ENCODE measurements around the gene APOA5.

The APOA5 gene

DNA sequence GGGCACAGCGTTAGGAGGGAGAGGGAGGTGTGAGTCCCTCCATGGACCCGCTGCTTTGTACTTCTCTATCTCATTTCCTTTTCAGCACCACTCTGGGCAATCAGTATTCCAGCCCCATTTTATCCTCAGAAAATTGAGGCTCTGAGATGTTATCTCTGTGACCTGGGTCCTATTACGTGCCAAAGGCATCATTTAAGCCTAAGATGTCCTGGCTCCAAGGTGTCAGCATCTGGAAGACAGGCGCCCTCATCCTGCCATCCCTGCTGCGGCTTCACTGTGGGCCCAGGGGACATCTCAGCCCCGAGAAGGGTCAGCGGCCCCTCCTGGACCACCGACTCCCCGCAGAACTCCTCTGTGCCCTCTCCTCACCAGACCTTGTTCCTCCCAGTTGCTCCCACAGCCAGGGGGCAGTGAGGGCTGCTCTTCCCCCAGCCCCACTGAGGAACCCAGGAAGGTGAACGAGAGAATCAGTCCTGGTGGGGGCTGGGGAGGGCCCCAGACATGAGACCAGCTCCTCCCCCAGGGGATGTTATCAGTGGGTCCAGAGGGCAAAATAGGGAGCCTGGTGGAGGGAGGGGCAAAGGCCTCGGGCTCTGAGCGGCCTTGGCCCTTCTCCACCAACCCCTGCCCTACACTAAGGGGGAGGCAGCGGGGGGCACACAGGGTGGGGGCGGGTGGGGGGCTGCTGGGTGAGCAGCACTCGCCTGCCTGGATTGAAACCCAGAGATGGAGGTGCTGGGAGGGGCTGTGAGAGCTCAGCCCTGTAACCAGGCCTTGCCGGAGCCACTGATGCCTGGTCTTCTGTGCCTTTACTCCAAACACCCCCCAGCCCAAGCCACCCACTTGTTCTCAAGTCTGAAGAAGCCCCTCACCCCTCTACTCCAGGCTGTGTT, 37.2 kb upstream of the APOA5 start:
- in situ Hi-C loops (cut with MboI; ENCODE audit: low sequenced_read_pairs): no loop called here

DNA sequence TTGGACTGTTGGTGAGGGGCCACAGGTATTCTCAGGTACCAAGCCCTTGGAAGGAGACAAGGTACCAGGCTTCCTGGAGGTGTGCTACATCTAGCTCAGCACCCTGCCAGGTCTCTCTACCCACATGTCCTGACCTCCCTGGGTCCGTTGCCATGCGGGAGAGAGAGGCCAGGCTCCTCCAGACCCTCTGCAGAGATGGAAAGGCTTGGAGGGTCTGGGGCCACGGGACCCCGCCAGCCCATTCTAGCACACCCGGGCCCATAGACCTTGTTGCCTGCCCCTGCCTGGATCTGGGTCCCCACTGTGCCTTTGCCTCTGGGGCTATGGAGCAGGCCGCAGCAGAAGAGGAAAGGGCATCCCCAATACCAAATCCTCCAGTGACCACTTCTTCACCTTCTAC, 35.8 kb upstream of the APOA5 start:
- in situ Hi-C loops (cut with MboI; ENCODE audit: low sequenced_read_pairs): no loop called here

DNA sequence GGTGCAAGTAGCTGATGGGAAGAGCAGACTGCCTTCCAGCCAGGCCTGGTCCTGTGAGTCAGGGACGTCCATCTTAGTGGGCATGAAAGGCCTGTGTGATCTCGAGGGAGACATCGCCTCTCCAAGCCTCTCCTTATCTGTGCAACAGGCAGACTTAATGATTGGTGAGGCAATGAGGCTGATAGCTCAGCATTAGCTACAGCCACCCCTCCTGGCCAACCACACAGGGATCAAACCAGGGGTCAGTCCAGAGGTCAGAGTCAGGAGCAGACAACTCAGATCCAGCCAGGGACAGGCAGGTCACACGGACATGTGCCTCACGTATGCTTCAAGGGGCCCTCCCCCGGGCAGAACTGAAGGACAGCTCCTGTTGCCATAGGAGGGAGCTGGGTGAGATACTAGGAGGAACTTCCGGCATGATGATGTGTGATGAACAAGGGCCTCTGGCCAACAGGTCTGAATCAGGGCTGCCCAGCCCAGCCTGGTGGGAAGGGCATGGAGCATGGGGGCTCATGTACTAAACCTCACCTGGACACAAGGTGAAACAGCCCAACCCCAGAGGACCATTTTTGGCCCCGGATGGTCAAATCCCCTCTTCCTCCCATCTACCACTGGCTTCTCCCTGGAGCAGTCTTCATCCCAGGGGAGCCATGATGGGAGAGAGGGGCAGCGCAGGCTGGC, 35.2 kb upstream of the APOA5 start:
- in situ Hi-C loops (cut with MboI; ENCODE audit: low sequenced_read_pairs): no loop called here

DNA sequence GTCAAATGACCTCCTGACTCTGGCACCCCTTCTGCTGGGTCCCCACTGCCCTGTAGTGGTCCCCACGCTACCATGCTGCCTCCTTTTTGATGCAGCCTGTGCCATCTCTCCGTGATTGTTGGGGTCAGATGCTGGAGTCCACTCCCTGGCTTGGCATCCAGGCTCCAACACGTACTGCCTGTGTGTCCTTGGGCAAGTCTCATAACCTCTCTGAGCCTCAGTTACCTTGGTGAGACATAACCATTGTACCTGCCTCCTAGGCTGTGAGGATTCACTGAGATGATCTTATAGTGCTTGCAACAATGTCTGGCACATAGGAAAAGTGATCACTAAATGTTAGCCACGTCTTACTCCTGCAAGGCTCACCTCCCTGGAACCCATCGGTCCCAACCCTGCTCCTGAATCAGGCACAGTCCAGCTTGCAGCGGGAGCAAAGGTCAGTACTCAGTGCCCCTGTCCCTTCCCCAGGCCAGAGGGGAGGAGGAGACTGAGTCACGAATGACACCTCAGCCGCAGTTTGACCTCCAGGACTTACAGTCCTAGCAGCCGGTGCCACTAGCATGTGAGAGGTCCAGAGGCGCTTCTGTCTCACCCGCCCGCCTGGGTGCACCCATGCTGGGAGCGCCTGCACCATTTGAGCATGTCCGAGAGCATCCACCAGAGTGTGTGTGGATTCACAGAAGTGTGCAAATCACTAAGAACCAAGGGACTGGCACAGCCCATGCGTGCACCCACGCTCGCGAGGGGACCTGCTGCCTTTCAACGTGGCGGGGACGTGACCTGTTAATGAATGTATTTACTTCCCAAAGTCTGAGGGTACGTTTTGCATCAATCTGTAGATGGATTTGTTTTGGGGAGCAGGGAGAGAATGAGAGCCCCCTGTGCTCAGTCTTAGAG, 34.4 kb upstream of the APOA5 start:
- in situ Hi-C loops (cut with MboI; ENCODE audit: low sequenced_read_pairs): no loop called here

DNA sequence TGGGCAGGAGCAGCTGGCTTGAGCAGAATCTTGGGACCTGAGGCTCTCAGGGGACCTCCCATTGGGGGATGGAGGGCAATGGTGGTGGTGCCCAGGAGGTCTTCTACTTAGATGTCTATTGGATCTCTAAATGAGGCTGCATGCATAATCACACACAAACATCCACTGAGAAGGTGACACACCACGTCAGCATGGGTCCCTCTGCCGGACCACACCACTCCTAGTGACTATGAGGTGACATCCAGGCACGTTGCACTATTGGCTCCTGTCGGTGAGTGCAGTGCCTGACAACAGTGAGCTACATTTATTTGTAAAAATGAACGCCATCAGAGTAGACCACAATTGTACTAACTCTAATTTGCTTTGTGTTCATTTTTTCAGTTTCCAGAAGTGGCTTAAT, 33.8 kb upstream of the APOA5 start:
- in situ Hi-C loops (cut with MboI; ENCODE audit: low sequenced_read_pairs): no loop called here

DNA sequence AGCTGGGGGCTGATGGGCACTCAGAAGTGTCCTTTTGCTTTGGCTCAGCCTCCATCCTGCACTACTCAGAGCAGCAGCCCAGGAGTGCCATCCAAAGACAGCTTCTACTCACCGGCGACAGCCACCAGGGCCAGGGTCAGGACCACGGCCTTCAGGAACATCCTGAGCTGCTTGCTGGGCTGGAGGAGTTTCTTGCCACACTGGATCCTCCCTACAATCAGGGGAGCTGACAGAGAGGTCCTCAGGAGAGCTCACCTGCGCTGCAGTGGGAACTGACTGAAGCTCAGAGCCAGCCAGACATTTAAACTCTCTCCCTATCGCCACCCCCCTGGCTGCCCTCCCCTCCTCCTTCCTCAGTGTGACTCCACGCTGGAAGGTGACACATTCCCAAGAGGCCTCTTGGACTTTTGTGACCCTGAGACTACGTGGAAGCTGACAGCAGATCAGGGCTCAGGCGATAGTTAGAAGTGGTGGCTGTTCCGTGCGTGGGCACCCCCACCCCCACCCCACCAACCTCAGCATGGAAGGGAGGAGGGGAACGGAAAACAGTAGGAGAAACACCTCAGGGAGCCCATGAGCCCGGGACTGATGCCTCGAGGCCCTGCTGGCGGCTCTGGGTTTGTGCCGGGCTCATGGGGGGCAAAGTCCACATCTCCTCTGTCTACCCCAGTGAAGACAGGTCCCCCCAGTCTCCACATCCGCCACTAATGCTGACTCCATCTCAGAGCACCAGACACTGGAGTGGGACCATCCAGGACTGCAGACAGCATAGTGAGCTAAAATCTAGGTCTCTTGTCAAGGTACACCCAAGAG, 31.6 kb upstream of the APOA5 start, which contains the start of gene APOA4:
Gene APOA4 (minus strand): TSS at position 274 of the 813 bp plus-strand sequence. CDS start 113 bp downstream, at position 161.
- in situ Hi-C loops (cut with MboI; ENCODE audit: low sequenced_read_pairs): no loop called here

DNA sequence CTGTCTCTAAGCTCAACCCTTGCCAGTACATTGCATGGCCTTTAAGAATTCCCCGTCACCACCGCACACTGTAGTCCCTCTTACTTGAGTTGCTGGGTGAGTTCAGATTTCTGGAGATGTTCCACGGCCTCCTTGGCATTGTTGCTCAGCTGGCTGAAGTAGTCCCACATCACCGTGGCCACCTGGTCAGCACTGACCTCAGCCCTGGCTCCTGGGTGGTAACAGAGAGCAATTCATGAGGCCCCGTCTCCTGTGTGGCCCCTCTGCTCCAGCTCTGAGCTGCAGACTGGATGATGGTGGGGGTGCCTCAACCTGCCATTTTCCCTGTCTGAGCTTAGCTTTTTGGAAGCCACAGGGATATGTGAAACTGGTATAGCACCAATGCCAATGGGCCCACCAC, 30.9 kb upstream of the APOA5 start:
- in situ Hi-C loops (cut with MboI; ENCODE audit: low sequenced_read_pairs): no loop called here

DNA sequence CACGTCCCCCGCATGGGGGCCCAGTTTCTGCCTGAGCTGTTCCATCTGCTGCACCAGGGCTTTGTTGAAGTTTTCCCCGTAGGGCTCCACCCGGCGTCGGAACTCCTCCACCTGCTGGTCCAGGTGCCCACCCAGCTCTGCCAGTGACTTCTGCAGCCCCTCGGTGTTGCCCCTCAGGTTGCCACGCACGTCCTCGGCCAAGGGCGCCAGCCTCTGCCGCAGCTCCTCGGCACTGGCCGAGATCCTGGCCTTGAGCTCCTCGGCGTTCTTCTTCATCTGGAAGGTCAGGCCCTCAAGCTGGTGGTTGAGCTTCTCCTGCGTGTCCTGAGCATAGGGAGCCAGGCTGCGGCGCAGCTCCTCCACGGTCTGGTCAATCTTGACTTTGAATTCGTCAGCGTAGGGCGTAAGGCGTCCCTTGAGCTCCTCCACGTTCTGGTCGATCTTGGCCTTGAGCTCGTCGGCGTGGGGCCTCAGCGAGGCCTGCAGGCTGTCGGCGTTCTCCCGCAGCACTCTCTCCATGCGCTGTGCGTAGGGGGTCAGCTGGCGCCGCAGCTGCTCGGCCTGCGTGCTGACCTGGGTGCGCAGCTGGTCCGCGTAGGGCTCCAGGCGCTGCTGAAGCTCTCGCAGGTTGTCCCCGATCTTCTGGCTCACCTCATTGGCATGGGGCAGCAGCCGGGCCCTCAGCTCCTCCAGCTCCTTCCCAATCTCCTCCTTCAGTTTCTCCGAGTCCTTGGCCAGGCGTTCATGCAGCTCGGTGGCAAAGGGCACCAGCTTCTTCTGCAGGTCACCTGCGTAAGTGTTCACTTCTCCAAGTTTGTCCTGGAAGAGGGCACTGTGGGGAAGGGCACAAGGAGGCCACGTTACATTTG, 29.6 kb upstream of the APOA5 start:
- in situ Hi-C loops (cut with MboI; ENCODE audit: low sequenced_read_pairs): no loop called here

DNA sequence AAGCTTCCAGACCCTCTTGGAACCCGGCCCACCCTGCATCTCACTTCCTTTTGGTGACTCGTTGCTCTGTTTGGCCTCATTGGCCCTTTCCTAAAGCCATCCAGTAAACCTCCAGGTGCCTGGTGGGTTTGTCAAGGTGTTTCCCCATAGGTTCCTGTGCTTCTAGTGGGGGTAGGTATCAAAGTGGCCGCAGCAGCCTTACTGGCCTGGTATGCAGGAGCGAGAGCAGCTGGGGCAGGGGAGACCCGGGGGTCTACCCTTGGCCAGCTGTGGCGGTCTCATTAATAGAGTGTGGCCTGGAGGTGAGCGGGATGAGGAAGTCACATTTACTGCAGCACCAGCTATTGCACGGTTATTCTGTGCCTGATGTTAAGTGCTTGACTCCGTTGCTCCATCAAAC, 27.4 kb upstream of the APOA5 start:
- in situ Hi-C loops (cut with MboI; ENCODE audit: low sequenced_read_pairs): no loop called here

DNA sequence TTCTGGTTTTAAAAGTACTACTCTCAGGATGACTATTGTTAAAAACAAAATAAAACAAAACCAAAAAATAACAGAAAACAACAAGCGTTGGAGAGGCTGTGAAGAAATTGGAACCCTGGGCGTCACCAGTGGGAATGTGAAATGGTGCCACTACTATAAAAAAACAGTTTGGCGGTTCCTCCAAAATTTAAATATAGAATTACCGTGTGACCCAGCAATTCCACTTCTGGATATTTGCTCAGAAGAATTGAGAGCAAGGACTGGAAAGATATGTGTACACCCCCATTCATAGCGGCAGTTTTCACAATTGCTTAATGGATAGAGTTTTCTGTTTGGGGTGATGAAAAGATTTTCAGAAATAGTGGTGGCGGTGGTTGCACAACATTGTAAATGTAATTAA, 22.8 kb upstream of the APOA5 start:
- in situ Hi-C loops (cut with MboI; ENCODE audit: low sequenced_read_pairs): no loop called here

DNA sequence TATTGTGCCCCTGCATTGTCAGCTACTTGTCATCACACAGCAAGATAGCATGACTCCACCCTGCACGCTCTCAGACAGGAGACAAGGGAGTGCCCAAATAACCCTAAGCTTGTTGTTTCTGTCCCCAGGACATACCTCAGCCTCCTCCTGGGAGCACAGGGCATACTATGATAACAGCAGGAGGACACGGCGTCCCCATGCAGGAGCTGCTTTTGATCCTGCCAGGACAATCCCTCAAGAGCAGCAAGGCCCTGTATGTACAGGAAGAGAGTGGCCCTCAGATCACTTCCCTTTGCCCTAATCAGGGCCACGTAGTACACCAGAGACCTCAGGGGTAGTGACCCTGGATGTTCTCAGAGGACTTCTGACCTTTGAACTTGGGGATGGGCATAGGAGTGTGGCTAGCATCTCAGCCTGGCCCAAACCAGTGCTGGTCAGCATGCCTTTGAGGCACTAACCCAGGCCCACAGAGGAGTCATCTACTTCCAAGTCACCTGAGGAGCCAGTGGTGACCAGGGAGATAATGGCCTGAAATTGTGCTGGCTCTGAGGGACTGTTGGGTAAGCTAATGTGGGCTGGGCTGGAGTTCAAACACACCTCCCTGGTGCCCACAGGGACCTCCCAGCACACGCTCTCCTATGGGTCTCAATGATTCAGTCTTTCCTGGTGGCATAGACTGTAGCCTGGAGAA, 22.2 kb upstream of the APOA5 start:
- in situ Hi-C loops (cut with MboI; ENCODE audit: low sequenced_read_pairs): no loop called here

DNA sequence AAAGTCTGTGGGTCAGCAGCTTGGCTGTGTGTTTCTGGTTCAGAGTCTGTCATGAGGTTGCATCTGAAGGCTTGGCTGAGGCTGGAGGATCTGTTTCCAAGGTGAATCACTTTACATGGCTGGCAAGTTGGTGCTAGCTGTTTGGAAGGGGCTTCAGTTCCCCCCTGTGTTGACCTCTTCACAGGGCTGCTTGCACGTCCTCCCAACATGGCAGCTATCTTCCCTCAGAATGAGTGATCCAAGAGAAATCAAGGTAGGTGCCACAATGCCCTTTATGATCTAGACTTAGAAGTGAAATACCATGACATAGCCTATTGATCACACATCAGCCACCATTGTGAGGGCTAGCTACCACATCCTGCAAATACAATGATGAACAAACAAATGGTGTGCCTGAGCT, 21.5 kb upstream of the APOA5 start:
- in situ Hi-C loops (cut with MboI; ENCODE audit: low sequenced_read_pairs): no loop called here

DNA sequence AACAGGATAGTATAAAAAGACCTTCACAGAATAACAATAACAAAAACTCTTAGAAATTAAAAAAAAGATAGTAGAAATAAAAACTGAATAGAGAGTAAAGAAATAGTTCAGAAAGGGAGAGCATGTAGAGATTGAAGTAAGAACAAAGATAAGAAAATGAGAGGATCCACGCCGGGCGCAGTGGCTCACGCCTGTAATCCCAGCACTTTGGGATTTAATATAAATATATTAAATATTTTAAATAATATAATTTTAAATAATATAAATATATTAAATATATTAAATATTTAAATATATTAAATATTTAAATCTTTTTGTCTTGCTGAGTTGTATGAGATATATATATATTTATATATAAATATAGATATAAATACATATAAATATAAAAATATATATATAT, 20.4 kb upstream of the APOA5 start:
- in situ Hi-C loops (cut with MboI; ENCODE audit: low sequenced_read_pairs): no loop called here

DNA sequence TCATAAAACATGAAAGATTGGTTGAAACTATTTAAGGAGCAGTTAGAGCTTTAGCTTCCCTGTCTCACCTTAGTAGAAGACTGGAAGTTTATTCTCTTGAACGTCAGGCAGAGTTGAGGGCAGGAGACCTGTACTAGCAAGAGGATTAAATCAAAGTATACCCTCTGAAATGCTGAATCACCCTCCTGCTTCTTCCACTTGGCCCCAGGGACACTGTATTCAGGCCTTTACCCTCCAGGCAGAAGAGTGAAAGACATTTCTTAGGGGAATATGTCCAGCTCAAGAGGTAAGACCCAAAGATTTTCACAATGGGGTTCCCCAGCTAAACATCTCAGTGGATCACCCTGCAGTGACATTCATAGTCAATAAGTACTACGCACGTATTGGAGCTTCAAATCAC, 19.5 kb upstream of the APOA5 start:
- in situ Hi-C loops (cut with MboI; ENCODE audit: low sequenced_read_pairs): no loop called here

DNA sequence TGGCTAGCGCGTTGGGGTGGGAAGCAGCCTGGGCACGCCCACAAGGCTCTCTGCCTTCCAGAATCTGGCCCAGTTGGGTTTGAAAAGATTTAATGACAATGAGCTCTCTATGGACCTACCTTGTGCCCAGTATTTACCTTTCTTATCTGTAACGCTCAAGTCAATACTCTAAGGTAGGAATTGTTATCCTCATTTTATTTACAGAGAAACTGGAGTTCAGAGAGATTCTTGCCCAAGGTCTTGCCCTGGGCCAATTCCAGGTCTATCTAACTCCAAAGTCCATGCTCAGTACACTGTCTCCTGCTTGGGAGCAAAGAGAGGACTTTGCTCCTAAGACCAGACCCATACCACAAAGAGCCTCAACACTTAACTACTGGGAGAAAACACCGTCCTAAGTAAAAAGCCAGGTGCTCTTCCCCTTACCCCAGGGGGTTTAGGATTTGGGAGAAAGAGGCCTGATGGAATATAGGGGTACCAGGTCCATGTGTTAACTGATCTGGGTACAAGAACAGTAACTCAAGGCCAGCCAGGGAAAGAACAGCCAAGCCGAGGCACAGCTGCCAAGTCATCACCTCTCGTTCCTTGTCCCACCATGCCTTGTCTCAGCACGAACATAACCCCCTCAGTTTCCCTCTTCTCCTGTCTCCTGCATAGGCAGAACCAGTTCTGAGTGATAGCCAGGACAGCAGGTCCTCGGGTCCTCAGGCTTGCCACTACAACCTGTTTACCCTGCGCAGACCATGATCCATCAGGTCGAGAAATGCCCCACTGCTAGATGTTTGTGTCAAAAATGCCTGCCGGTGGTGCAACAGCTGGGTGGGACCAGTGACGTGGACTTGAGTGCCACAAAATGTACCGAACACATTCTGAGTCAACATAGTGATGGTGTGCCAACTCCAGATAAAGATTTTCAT, 16.8 kb upstream of the APOA5 start:
- in situ Hi-C loops (cut with MboI; ENCODE audit: low sequenced_read_pairs): no loop called here

DNA sequence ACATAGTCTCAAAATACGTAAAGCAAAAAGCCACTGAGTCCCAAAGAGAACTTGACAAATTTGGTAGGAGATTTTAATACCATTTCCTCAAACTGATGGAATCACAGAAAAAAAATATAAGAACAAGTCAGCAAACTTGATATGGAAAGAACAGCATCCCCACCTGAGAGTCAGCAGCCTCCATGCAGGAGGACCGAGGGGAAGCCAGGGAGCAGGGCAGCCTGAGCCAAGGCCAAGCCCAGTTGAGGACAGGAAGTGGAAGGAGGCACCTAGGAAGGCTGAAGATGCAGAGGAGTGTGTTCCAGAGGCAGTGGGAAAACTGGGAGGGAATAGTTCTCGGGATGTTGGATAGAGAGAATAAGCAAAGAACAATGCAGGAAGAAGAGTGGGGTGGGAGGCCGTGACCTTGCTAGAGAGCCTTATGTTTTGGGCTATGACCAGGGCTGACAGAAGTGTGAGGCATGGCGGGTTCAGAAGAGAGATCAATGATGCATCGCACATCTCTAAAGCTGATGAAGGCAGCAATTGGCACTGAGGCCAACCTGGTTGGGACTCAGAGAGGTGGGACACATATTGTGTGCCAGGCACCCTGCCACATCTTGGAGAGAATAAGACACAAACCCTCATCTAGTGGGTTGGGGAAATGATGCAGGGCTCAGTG, 16.1 kb upstream of the APOA5 start:
- in situ Hi-C loops (cut with MboI; ENCODE audit: low sequenced_read_pairs): no loop called here

DNA sequence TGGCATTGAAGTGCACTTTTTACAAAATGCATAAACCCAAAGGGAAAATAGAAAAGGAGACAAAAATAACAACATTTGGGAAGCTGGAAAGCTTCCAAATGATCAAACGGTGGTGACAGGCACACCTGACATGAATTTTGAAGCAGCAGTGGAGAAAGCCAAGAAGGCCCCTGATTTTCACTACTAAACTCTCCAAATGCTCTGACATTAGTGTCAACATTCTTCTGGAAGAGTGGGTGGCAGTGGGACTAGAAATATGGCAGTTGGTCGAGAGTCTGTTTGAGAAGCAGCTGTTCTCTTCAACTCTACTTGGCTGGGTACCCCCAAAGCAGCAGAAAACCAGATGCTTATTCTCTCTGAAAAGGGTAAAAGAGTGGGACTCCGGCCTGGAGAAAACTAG, 12.3 kb upstream of the APOA5 start:
- in situ Hi-C loops (cut with MboI; ENCODE audit: low sequenced_read_pairs): no loop called here

Data from hTERT RPE-1 (cell line).